Activated CD8-positive, alpha-beta memory T cell treated with anti-CD3 and anti-CD28 coated beads for 24 hours (primary cell): Measurements from ENCODE around the gene SP8.
A peak's percentile ranks its signal among the peaks of the same experiment; 100 is the strongest.

Experiments used
- DNase-seq: peaks from one replicate; pipeline ENCODE4 v3.0.0-alpha.2; 2020

The SP8 gene

GRCh38 chr7:20793694-20794394 lies 7.2 kb upstream of the SP8 start:
- no peak for DNase-seq

- DNase-seq = no peak
These were observed 6.6 kb upstream of the SP8 start for GRCh38 chr7:20793248-20793647.

GRCh38 chr7:20791538-20792434 lies 5.1 kb upstream of the SP8 start:
- no peak for DNase-seq

GRCh38 chr7:20790375-20790774 lies 3.7 kb upstream of the SP8 start:
- no peak for DNase-seq

- no peak for DNase-seq
These were observed 1.8 kb upstream of the SP8 start for GRCh38 chr7:20788420-20788990.

GRCh38 chr7:20787660-20788419 lies 1.2 kb upstream of the SP8 start:
- no peak for DNase-seq

GRCh38 chr7:20786421-20786778 lies 286 bp downstream of the SP8 start:
- DNase-seq = no peak

GRCh38 chr7:20786049-20786412 lies 655 bp downstream of the SP8 start:
- DNase-seq = no peak

- no peak for DNase-seq
These were observed 1.3 kb downstream of the SP8 start for GRCh38 chr7:20785157-20786048.

- peak; percentile 58 for DNase-seq
These were observed 2.1 kb downstream of the SP8 start for GRCh38 chr7:20784388-20785156.

- DNase-seq = no peak
These were observed 2.8 kb downstream of the SP8 start for GRCh38 chr7:20783700-20784387.

- DNase-seq = no peak
These were observed 3.5 kb downstream of the SP8 start for GRCh38 chr7:20783125-20783699.

GRCh38 chr7:20779041-20779440 lies 7.6 kb downstream of the SP8 start:
- DNase-seq = no peak

- no peak for DNase-seq
These were observed 8.5 kb downstream of the SP8 start for GRCh38 chr7:20778063-20778721.

- DNase-seq = no peak
These were observed 9.2 kb downstream of the SP8 start for GRCh38 chr7:20777377-20778062.

- no peak for DNase-seq
These were observed 9.7 kb downstream of the SP8 start for GRCh38 chr7:20776942-20777341.

GRCh38 chr7:20776214-20776911 lies 10.3 kb downstream of the SP8 start:
- no peak for DNase-seq

- DNase-seq = no peak
These were observed 32.7 kb downstream of the SP8 start for GRCh38 chr7:20754001-20754400.

GRCh38 chr7:20749906-20750305 lies 36.8 kb downstream of the SP8 start:
- DNase-seq = no peak
